Smooth muscle cell (in vitro differentiated cells): ENCODE data around the gene MIA2. TPM values are rescaled to one million over a fixed set of nuclear protein-coding genes. Genes with fewer than 3 reads are reported as not detected.
"Not testable (repeated sequence)": the region's sequence is repeated elsewhere in the genome, so short reads cannot be mapped to it uniquely, and the experiment has no call there.

Experiments used
- DNase-seq: peaks from one replicate; lab custom pipeline; 2025; ENCODE audit not compliant: unreplicated experiment; lab: John Stamatoyannopoulos, UW
- H2AFZ ChIP-seq: fragments of 200-600 bp; sonication (generic); 2 replicates; pipeline ENCODE4 v1.6.0; 2016; ENCODE audit warnings: antibody characterized with exemption, low read depth, mild to moderate bottlenecking
- H3F3A ChIP-seq: fragments of 200-600 bp; sonication (generic); 2 replicates; pipeline ENCODE4 v1.6.0; 2017; ENCODE audit warnings: antibody characterized with exemption, low read depth
- H3K27ac ChIP-seq: fragments of 200-600 bp; sonication (generic); 2 replicates; pipeline ENCODE4 v1.5.1; 2016; ENCODE audit warnings: low read depth, mild to moderate bottlenecking
- H3K27me3 ChIP-seq: fragments of 200-600 bp; sonication (generic); 2 replicates; pipeline ENCODE4 v1.6.1; 2016; ENCODE audit warnings: low read depth, mild to moderate bottlenecking
- H3K36me3 ChIP-seq: fragments of 200-600 bp; sonication (generic); 2 replicates; pipeline ENCODE4 v1.5.1; 2016; ENCODE audit warnings: low read depth
- H3K4me1 ChIP-seq: fragments of 200-600 bp; sonication (generic); 2 replicates; pipeline ENCODE4 v1.5.1; 2016; ENCODE audit warnings: low read depth
- H3K4me2 ChIP-seq: fragments of 200-600 bp; sonication (generic); 2 replicates; pipeline ENCODE4 v1.6.0; 2016; ENCODE audit warnings: mild to moderate bottlenecking
- H3K4me3 ChIP-seq: fragments of 200-600 bp; sonication (generic); 2 replicates; pipeline ENCODE4 v1.5.1; 2016; ENCODE audit warnings: mild to moderate bottlenecking
- H3K79me2 ChIP-seq: fragments of 200-600 bp; sonication (generic); 2 replicates; pipeline ENCODE4 v1.6.0; 2016; ENCODE audit warnings: low read depth, mild to moderate bottlenecking
- H3K9ac ChIP-seq: fragments of 200-600 bp; sonication (generic); 2 replicates; pipeline ENCODE4 v1.6.0; 2016; ENCODE audit warnings: low read depth
- H3K9me3 ChIP-seq: fragments of 200-600 bp; sonication (generic); replicated peaks from 2 replicates; pipeline ENCODE4 v1.5.1; 2016; ENCODE audit warnings: low read depth
- H4K20me1 ChIP-seq: fragments of 200-600 bp; sonication (generic); 2 replicates; pipeline ENCODE4 v1.6.0; 2016; ENCODE audit warnings: low read depth
- WGBS: methylation state at CpG from one replicate; pipeline ENCODE4 v1.1.7; 2016; ENCODE audit warnings: low lambda C conversion rate; 5-methylcytosine and 5-hydroxymethylcytosine counted together
- polyA plus RNA-seq: library from polyadenylated mRNA; unstranded; fragments of >200 nt; fragmentation: Nextera tagmentation; extraction: Ambion mirVana; gene quantifications from 2 replicates; pipeline ENCODE4 v1.2.1, GENCODE V29; 2016
- total RNA-seq: library from RNA; depleted of rRNA; stranded (reverse); fragments of >200 nt; gene quantifications from 2 replicates; pipeline ENCODE4 v1.2.3, GENCODE V29; 2014
- TF ChIP-seq, protein P1 (sequence below): fragments of 200-600 bp; sonication (generic); IDR thresholded peaks from 2 replicates; pipeline ENCODE4 v1.5.1; 2017; ENCODE audit warnings: borderline replicate concordance, mild to moderate bottlenecking, antibody characterized with exemption; ENCODE audit not compliant: insufficient read depth, poor library complexity, severe bottlenecking

MIA2 gene
- total and polyA plus RNA-seq, 2 experiments from 2014 or later: 14.6 to 18.6 TPM

DNA sequence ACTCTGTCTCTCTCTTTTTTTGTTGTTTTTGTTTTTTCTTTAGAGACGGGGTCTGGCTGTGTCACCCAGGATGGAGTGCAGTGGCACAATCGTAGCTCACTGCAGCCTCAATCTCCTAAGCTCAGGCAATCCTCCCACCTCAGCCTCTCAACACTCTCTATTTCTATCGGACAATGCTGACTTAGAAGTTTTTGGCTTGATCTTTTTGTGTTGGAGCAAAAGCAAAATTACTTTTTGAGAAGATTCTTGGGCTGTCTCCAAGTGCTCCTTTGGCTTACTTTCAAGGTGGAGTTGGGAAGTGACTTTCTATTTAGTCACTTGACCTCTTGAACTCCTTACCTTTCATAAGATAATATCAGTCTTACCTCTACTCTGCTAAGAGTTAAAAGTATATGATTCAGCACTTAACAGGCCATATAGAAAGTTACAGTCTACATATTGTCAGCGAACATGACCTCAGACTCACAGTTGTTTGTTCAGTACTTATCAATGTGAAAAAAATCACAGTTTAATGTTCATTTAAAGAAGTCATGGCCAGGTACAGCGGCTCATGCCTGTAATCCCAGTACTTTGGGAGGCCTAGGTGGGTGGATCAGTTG is 15.4 kb upstream of the MIA2 start:
- no peak overlapping the region for H3K27ac ChIP-seq
- H3K4me1 ChIP-seq: no peaks in the 10 kb centered on the region
- no peaks in the 10 kb centered on the region for H3K36me3 ChIP-seq
- H3K79me2 ChIP-seq: no peaks in the 10 kb centered on the region
- H4K20me1 ChIP-seq: no peaks in the 10 kb centered on the region
- H3K9ac ChIP-seq: no peak overlapping the region
- no peak for DNase-seq
- no peak overlapping the region for H2AFZ ChIP-seq
- 72% methylated on average over 5 of the region's 5 CpGs for WGBS
- TF ChIP-seq, protein P1, sequence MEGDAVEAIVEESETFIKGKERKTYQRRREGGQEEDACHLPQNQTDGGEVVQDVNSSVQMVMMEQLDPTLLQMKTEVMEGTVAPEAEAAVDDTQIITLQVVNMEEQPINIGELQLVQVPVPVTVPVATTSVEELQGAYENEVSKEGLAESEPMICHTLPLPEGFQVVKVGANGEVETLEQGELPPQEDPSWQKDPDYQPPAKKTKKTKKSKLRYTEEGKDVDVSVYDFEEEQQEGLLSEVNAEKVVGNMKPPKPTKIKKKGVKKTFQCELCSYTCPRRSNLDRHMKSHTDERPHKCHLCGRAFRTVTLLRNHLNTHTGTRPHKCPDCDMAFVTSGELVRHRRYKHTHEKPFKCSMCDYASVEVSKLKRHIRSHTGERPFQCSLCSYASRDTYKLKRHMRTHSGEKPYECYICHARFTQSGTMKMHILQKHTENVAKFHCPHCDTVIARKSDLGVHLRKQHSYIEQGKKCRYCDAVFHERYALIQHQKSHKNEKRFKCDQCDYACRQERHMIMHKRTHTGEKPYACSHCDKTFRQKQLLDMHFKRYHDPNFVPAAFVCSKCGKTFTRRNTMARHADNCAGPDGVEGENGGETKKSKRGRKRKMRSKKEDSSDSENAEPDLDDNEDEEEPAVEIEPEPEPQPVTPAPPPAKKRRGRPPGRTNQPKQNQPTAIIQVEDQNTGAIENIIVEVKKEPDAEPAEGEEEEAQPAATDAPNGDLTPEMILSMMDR: no peak
- no peaks in the 10 kb centered on the region for H3F3A ChIP-seq
- H3K27me3 ChIP-seq: no peaks in the 10 kb centered on the region
- H3K4me3 ChIP-seq: no peak overlapping the region
- H3K4me2 ChIP-seq: no peak overlapping the region
- no peaks in the 10 kb centered on the region for H3K9me3 ChIP-seq

DNA sequence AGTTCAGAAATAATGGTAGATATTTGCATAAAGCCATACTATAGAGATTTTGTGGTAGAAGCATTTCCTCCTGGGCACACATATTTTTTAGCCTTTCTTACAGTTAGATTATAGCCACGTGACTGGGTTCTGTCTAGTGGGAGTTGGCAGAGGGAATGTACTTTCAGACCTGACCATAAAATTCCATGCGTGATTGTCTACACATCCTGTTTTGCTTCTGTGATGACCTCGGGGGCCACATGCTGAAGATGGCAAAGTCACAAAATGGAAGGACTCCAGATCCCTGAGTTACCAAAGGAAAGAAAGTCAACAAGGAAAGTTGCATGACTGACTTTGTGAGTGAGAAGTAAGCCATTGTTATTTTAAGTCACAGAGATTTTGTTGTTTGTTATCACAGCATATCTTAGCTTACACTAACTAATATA is 14.6 kb upstream of the MIA2 start:
- Histone ChIP-seq H3K79me2 (no peaks in the 10 kb centered on the region), H2AFZ (no peak overlapping the region), H3K27me3 (no peaks in the 10 kb centered on the region), H3K36me3 (no peaks in the 10 kb centered on the region), H3K9me3 (no peaks in the 10 kb centered on the region), H3F3A (no peaks in the 10 kb centered on the region), H4K20me1 (no peaks in the 10 kb centered on the region), H3K4me1 (no peaks in the 10 kb centered on the region), H3K4me2 (no peak overlapping the region), H3K9ac (no peak overlapping the region), H3K27ac (no peak overlapping the region), H3K4me3 (no peak overlapping the region)
- no peak for DNase-seq
- 78% methylated on average over 3 of the region's 3 CpGs for WGBS
- TF ChIP-seq, protein P1: no peak

DNA sequence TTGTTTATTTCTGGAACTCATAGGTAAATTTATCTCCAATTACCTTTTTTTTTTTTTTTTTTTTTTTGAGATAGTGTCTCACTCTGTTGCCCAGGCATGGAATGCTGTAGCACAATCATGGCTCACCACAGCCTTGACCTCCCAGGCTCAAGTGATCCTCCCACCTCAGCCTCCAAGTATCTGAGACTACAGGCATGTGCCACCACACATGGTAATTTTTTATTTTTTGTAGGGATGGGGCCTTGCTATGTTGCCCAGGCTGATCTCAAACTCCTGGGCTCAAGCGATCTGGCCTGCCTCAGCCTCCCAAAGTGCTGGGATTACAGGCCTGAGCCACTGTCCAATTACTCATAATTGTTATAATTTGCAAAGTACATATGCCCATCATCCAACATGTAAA is 13.2 kb upstream of the MIA2 start:
- not testable (repeated sequence) for H3K9ac ChIP-seq, H3K4me2 ChIP-seq, DNase-seq, H3K36me3 ChIP-seq, H3K4me3 ChIP-seq, H3K9me3 ChIP-seq, H4K20me1 ChIP-seq, H3F3A ChIP-seq, H3K4me1 ChIP-seq, H2AFZ ChIP-seq, H3K27me3 ChIP-seq, H3K79me2 ChIP-seq, H3K27ac ChIP-seq
- WGBS: 96% methylated on average over 1 of the region's 1 CpG

DNA sequence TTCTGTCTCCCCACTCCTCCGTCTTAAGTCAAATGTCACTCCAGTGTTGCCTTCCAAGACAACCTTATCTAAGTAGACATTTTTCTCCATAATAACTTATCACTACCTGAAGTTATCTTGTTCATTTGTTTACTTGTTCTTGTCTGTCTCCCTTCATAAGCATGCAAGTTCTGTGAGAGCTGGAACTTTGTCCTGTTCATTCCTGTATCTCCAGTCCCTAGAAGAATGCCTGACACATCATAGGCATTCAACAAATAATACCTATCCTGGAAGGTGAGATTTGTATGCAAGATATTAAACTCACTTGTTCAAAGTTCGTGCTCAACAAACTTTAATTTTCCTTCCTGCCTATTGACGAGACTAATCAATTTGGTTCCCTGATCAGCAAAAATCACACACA is 5.7 kb upstream of the MIA2 start:
- no peak for DNase-seq
- TF ChIP-seq, protein P1: no peak
- Histone ChIP-seq H3K4me2 (no peak overlapping the region), H3K79me2 (no peaks in the 10 kb centered on the region), H3K27me3 (no peaks in the 10 kb centered on the region), H3K9ac (no peak overlapping the region), H4K20me1 (no peaks in the 10 kb centered on the region), H3K27ac (no peak overlapping the region), H3K4me3 (no peak overlapping the region), H3K36me3 (no peaks in the 10 kb centered on the region), H3K4me1 (no peaks in the 10 kb centered on the region), H3F3A (no peaks in the 10 kb centered on the region), H2AFZ (no peak overlapping the region), H3K9me3 (no peaks in the 10 kb centered on the region)
- 93% methylated on average over 3 of the region's 3 CpGs for WGBS
